Panc1 (cell line): ENCODE results near the gene SCPEP1. TPM values are rescaled to one million over a fixed set of nuclear protein-coding genes. Genes with fewer than 3 reads are reported as not detected.

Experiments used
- ATAC-seq: fragments of 200-7000 bp; cut with Tn5 transposase; 2 replicates; pipeline ENCODE4 v1.9.1; 2020; ENCODE audit warnings: mild to moderate bottlenecking, moderate library complexity
- BruUV-seq: library from RNA; stranded (reverse); fragments of 400-500 nt; replicated peaks from 2 replicates; lab custom pipeline; 2021; lab: Mats Ljungman, UMichigan
- CTCF ChIA-PET: fragments of 300-600 bp; sonication (Branson Sonifier 250); formaldehyde crosslinking; loops from one replicate; lab custom pipeline; 2022; ENCODE audit warnings: antibody characterized with exemption; lab: Charles Lee
- POLR2A ChIA-PET: fragments of 300-600 bp; sonication (Branson Sonifier 250); formaldehyde crosslinking; loops from one replicate; lab custom pipeline; 2022; ENCODE audit warnings: antibody characterized with exemption; lab: Charles Lee
- DNase-seq: peaks from one replicate; pipeline ENCODE4 v3.0.0-alpha.2; 2010; ENCODE audit warnings: low read depth, low spot score
- H3K27ac ChIP-seq: 2 replicates; pipeline ENCODE4 v1.5.1; 2011; ENCODE audit warnings: mild to moderate bottlenecking, low read length, inconsistent platforms
- H3K27me3 ChIP-seq: fragments of 200-500 bp; sonication (Bioruptor generic); 2 replicates; pipeline ENCODE4 v1.6.0; 2014; ENCODE audit warnings: low read length, inconsistent platforms; ENCODE audit not compliant: control insufficient read depth, insufficient read depth
- H3K36me3 ChIP-seq: fragments of 200-500 bp; sonication (Bioruptor generic); 2 replicates; pipeline ENCODE4 v1.5.1; 2014; ENCODE audit warnings: inconsistent platforms, mild to moderate bottlenecking, low read length, moderate library complexity; ENCODE audit not compliant: control insufficient read depth, insufficient read depth
- H3K4me1 ChIP-seq: 2 replicates; pipeline ENCODE4 v1.5.1; 2011; ENCODE audit warnings: inconsistent platforms, mild to moderate bottlenecking, low read length, moderate library complexity; ENCODE audit not compliant: control insufficient read depth, insufficient read depth
- H3K4me3 ChIP-seq, 2 experiments: 2 replicates each; pipeline ENCODE4 v1.5.1; 2011 to 2012; ENCODE audit warnings: low read depth in 2 of 2, low read length in 2 of 2, mild to moderate bottlenecking in 2 of 2, inconsistent platforms in 1 of 2, moderate library complexity in 1 of 2
- H3K9me3 ChIP-seq: fragments of 200-500 bp; sonication (Bioruptor generic); 2 replicates; pipeline ENCODE4 v1.5.1; 2014; ENCODE audit warnings: low read depth, mild to moderate bottlenecking, inconsistent platforms, low read length, moderate library complexity; ENCODE audit not compliant: control insufficient read depth, insufficient read depth
- POLR2AphosphoS5 ChIP-seq: IDR thresholded peaks from 2 replicates; pipeline ENCODE4 v1.6.1; 2012; ENCODE audit warnings: mild to moderate bottlenecking, low read depth, low read length, moderate library complexity
- SIN3A ChIP-seq: IDR thresholded peaks from 2 replicates; pipeline ENCODE4 v1.6.1; 2012; ENCODE audit warnings: low read depth, mild to moderate bottlenecking, low read length, moderate library complexity, borderline replicate concordance; ENCODE audit not compliant: insufficient read depth
- TCF7L2 ChIP-seq: IDR thresholded peaks from 2 replicates; pipeline ENCODE4 v1.6.1; 2011; ENCODE audit warnings: mild to moderate bottlenecking, low read depth, low read length, inconsistent platforms
- in situ Hi-C: cut with HindIII; loops from 2 replicates; pipeline ENCODE4 v1.10.0; 2016; ENCODE audit warnings: low sequenced_read_pairs, low pct_unique_long_range_greater_than_20kb
- intact Hi-C: fragments of 100-400 bp; cut with micrococcal nuclease; formaldehyde crosslinking; loops from one replicate; pipeline ENCODE4 v1.10.0; 2022; ENCODE audit not compliant: unreplicated experiment
- total RNA-seq: library from RNA; stranded (reverse); gene quantifications from one replicate; pipeline ENCODE4 v1.2.1, GENCODE V29; 2021; ENCODE audit not compliant: unreplicated experiment
- TF ChIP-seq, protein P1 (sequence below), 2 experiments: IDR thresholded peaks; 2 replicates each; pipeline ENCODE4 v1.6.1; 2011 to 2012; ENCODE audit warnings: low read depth in 2 of 2, control low read depth in 1 of 2, low read length in 1 of 2, mild to moderate bottlenecking in 1 of 2, moderate library complexity in 1 of 2; ENCODE audit not compliant: insufficient read depth in 1 of 2
- TF ChIP-seq, protein P2 (sequence below): fragments of 450-650 bp; IDR thresholded peaks from 2 replicates; pipeline ENCODE4 v1.5.1; 2017; ENCODE audit warnings: mild to moderate bottlenecking

Gene SCPEP1
- total RNA-seq, 1 experiment from 2014 or later = 50.7 TPM

DNA sequence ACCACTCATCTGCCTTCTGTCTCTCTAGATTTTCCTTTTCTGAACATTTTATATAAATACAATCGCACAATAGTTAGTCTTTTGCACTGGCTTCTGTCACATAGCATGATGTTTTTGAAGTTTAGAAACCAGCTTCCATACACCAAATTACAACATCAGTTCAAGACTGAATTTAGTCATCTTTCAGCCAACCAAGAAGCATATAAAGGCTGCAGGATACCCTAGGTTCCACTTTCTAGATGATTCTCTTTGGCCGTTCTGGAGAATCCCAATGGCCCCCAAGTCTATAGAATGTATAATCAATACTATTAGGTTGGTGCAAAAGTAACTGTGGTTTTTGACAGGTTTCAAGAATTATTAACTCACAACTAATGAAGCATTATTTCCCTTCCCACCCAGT is 19.4 kb downstream of the SCPEP1 start:
- Histone ChIP-seq H3K27me3 (no peaks in the 10 kb centered on the region), H3K4me3 (no peak overlapping the region), H3K4me1 (no peaks in the 10 kb centered on the region), H3K27ac (no peak overlapping the region), H3K36me3 (no peaks in the 10 kb centered on the region), H3K9me3 (no peaks in the 10 kb centered on the region)
- ChIA-PET CTCF (no interaction called here), POLR2A (no interaction called here)
- TF ChIP-seq, protein P1, sequence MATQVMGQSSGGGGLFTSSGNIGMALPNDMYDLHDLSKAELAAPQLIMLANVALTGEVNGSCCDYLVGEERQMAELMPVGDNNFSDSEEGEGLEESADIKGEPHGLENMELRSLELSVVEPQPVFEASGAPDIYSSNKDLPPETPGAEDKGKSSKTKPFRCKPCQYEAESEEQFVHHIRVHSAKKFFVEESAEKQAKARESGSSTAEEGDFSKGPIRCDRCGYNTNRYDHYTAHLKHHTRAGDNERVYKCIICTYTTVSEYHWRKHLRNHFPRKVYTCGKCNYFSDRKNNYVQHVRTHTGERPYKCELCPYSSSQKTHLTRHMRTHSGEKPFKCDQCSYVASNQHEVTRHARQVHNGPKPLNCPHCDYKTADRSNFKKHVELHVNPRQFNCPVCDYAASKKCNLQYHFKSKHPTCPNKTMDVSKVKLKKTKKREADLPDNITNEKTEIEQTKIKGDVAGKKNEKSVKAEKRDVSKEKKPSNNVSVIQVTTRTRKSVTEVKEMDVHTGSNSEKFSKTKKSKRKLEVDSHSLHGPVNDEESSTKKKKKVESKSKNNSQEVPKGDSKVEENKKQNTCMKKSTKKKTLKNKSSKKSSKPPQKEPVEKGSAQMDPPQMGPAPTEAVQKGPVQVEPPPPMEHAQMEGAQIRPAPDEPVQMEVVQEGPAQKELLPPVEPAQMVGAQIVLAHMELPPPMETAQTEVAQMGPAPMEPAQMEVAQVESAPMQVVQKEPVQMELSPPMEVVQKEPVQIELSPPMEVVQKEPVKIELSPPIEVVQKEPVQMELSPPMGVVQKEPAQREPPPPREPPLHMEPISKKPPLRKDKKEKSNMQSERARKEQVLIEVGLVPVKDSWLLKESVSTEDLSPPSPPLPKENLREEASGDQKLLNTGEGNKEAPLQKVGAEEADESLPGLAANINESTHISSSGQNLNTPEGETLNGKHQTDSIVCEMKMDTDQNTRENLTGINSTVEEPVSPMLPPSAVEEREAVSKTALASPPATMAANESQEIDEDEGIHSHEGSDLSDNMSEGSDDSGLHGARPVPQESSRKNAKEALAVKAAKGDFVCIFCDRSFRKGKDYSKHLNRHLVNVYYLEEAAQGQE (IDR thresholded peaks at IDR 0.05; ENCODE audit: insufficient read depth in 1 of 2, low read depth in 2 of 2, low read length in 1 of 2) = no peak
- TF ChIP-seq POLR2AphosphoS5 (no peak), TCF7L2 (no peak), SIN3A (no peak)
- TF ChIP-seq, protein P2, sequence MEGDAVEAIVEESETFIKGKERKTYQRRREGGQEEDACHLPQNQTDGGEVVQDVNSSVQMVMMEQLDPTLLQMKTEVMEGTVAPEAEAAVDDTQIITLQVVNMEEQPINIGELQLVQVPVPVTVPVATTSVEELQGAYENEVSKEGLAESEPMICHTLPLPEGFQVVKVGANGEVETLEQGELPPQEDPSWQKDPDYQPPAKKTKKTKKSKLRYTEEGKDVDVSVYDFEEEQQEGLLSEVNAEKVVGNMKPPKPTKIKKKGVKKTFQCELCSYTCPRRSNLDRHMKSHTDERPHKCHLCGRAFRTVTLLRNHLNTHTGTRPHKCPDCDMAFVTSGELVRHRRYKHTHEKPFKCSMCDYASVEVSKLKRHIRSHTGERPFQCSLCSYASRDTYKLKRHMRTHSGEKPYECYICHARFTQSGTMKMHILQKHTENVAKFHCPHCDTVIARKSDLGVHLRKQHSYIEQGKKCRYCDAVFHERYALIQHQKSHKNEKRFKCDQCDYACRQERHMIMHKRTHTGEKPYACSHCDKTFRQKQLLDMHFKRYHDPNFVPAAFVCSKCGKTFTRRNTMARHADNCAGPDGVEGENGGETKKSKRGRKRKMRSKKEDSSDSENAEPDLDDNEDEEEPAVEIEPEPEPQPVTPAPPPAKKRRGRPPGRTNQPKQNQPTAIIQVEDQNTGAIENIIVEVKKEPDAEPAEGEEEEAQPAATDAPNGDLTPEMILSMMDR = no peak
- no peak for DNase-seq
- no TSS peak for BruUV-seq
- in situ Hi-C loops = no loop called here
- intact Hi-C loops = no loop called here
- no peak for ATAC-seq

DNA sequence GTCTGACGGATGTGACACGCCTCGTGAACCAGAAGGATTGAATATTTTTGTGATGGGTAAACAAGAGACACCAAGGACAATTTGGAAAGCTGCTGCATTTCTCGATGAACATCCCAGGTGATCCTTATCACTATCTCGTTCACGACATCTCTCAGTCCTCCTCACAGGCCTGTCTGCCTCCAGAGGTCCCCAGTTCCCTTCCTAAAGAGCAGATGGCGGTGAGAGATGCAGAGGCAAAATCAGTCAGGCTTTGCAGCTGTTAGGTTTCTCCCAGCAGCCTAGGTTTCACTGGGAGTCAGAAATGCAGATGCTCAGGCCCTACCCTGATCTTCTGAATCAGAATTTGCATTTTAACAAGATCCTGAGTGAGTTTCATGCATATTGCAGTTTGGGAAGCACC is 23.6 kb downstream of the SCPEP1 start:
- Histone ChIP-seq H3K9me3 (no peaks in the 10 kb centered on the region), H3K4me3 (no peak overlapping the region), H3K36me3 (no peaks in the 10 kb centered on the region), H3K27me3 (no peaks in the 10 kb centered on the region), H3K4me1 (no peaks in the 10 kb centered on the region), H3K27ac (no peak overlapping the region)
- BruUV-seq = no TSS peak
- DNase-seq = no peak
- intact Hi-C loops = no loop called here
- TF ChIP-seq, protein P2 = peak; percentile 21; the same call in 1 of the 2 replicates
- TF ChIP-seq, protein P1 (IDR thresholded peaks at IDR 0.05; ENCODE audit: insufficient read depth in 1 of 2, low read depth in 2 of 2, low read length in 1 of 2) = no peak
- ChIA-PET CTCF (interaction anchor here (1.2 kb wide), 1 partner anchor 10 kb away, joined by 3 read pairs; no protein-coding TSS in a partner anchor), POLR2A (no interaction called here)
- in situ Hi-C loops = no loop called here
- ATAC-seq = no peak
